Hepatocyte (in vitro differentiated cells): ENCODE results near the gene NRARP.

ENCODE experiments used
- CTCF ChIP-seq: fragments of 200-600 bp; sonication (generic); IDR thresholded peaks from 2 replicates; pipeline ENCODE4 v1.5.1; 2016; ENCODE audit warnings: antibody characterized with exemption, mild to moderate bottlenecking; ENCODE audit not compliant: poor library complexity
- EZH2 ChIP-seq: fragments of 200-600 bp; sonication (generic); IDR thresholded peaks from 2 replicates; pipeline ENCODE4 v1.6.1; 2016; ENCODE audit warnings: antibody characterized with exemption, mild to moderate bottlenecking, borderline replicate concordance
- EZH2phosphoT487 ChIP-seq: fragments of 200-600 bp; sonication (generic); IDR thresholded peaks from one replicate; pipeline ENCODE4 v1.6.1; 2018; ENCODE audit warnings: antibody characterized with exemption, mild to moderate bottlenecking, low read depth, moderate library complexity; ENCODE audit not compliant: unreplicated experiment, severe bottlenecking

DNA sequence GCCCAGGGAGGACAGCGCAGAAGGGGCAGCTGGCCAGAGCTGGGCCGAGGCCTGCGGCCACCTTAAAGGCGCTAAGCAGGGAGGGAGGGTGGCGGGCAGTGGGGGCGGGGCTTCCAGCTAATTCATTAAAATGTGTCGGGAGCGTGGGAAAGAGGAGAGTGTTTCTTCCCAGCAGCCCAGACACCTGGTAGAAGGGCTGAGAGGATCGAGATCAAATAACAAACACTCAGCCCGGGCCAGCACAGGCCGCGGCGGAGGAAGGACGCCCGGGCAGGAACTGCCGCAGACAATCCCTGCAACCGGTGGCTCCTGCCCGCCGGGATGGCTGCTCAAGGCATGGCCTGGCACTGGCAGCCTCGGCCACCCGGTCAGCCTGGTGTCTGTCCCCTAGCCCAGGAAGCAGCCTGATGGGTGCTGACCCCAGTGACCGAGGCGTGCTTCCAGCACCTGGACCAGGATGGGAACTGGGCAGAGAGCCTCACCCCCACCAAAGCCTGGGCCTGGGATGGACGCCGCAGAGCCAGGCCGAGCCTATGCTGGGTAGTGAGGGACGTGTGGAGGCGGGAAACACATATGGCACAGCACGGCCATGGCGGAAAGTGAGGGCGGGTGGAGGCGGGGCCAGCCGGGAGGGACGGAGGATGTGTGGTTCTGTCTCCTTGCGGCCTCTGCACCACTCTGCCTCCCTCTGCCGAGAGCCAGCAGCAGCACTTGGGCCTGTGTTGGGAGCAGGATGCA is 3.2 kb upstream of the NRARP start:
- no peak for TF ChIP-seq CTCF
- no peak for TF ChIP-seq EZH2
- TF ChIP-seq EZH2phosphoT487, result no peak
